ENCODE measurements around the gene PROK2. TPM values are rescaled to one million over a fixed set of nuclear protein-coding genes. Genes with fewer than 3 reads are reported as not detected.

The PROK2 gene
- total RNA-seq: under 1 TPM in 1 of 3 donors, not detected in 2; 0.46 TPM
- long read RNA-seq, donor 1, partial matches to known transcripts: 1 of 1 reads
- long read RNA-seq, donor 1, other reads (novel, unspliced or antisense): 0 of 1 reads
- long read RNA-seq, donor 2: 0 reads

- ATAC-seq (peak; percentile 37), DNase-seq (no peak)
- no peak within 1 kb of the TSS for H3K4me3 ChIP-seq
- intact Hi-C loops (cut with DNase I, micrococcal nuclease): no loop called here
- H3K36me3 ChIP-seq (ENCODE audit: low read depth): no peaks in the 10 kb centered on the region
- no peaks in the 10 kb centered on the region for H3K9me3 ChIP-seq
- no peak for TF ChIP-seq CTCF (IDR thresholded peaks at IDR 0.05)
- peaks cover 8% of the 10 kb centered on the region for H3K4me1 ChIP-seq (ENCODE audit: low read depth)
Observed at GRCh38 chr3:71784914-71785531, at the start of gene PROK2. Gene PROK2, minus strand, starts transcription at chr3:71785148. Its CDS starts 96 bp downstream, at chr3:71785052.

- no peak for TF ChIP-seq CTCF (IDR thresholded peaks at IDR 0.05)
- Histone ChIP-seq H3K4me3 (no peak overlapping the region), H3K9me3 (no peaks in the 10 kb centered on the region), H3K36me3 (ENCODE audit: low read depth) (no peaks in the 10 kb centered on the region), H3K4me1 (ENCODE audit: low read depth) (no peaks in the 10 kb centered on the region)
- DNase-seq (no peak), ATAC-seq (no peak)
- intact Hi-C loops (cut with DNase I, micrococcal nuclease): no loop called here
Observed at GRCh38 chr3:71831599-71831998, 46.7 kb upstream of the PROK2 start.

- no peak for TF ChIP-seq CTCF (IDR thresholded peaks at IDR 0.05)
- ATAC-seq (no peak), DNase-seq (no peak)
- intact Hi-C loops (cut with DNase I, micrococcal nuclease): no loop called here
- no peaks in the 10 kb centered on the region for H3K36me3 ChIP-seq (ENCODE audit: low read depth)
- no peaks in the 10 kb centered on the region for H3K9me3 ChIP-seq
- no peak overlapping the region for H3K4me3 ChIP-seq
- no peaks in the 10 kb centered on the region for H3K4me1 ChIP-seq (ENCODE audit: low read depth)
Observed at GRCh38 chr3:71825551-71826283, 40.8 kb upstream of the PROK2 start.

GRCh38 chr3:71821116-71821515 is 36.2 kb upstream of the PROK2 start:
- no peak for ATAC-seq
- Histone ChIP-seq H3K36me3 (ENCODE audit: low read depth) (no peaks in the 10 kb centered on the region), H3K9me3 (no peaks in the 10 kb centered on the region), H3K4me1 (ENCODE audit: low read depth) (no peaks in the 10 kb centered on the region), H3K4me3 (no peak overlapping the region)
- no peak for DNase-seq
- no peak for TF ChIP-seq CTCF (IDR thresholded peaks at IDR 0.05)
- intact Hi-C loops (cut with DNase I, micrococcal nuclease): no loop called here

GRCh38 chr3:71817262-71817661 is 32.3 kb upstream of the PROK2 start:
- no peaks in the 10 kb centered on the region for H3K9me3 ChIP-seq
- no peak for DNase-seq
- intact Hi-C loops (cut with DNase I, micrococcal nuclease): no loop called here
- no peaks in the 10 kb centered on the region for H3K4me1 ChIP-seq (ENCODE audit: low read depth)
- TF ChIP-seq CTCF (IDR thresholded peaks at IDR 0.05): no peak
- no peak for ATAC-seq
- no peak overlapping the region for H3K4me3 ChIP-seq
- no peaks in the 10 kb centered on the region for H3K36me3 ChIP-seq (ENCODE audit: low read depth)
